ENCODE results near the gene OR6J1.

DNA sequence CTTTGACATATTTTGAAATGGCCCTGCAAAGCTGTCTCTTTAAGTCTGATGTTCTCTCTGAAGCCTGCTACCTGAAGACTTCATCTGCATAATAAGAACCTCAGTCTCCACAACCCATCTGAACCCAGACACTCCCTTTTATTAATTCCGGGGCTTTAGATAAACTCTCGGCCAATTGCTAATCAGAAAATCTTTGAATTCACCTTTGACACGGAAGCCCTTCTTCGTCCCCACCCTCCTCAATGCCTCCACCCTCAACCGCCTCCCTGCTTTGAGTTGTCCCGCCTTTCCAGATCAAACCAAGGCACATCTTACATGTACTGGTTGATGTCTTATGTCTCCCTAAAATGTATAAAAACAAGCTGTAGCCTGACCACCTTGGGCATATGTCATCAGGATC, 17.6 kb downstream of the OR6J1 start:
- TF ChIP-seq CTCF (conservative IDR thresholded peaks at IDR 0.05; ENCODE audit: low read depth, low read length) (no peak), EZH2 (IDR thresholded peaks at IDR 0.05; ENCODE audit: borderline replicate concordance, low read depth, low read length, poor library complexity, severe bottlenecking) (no peak)

All from A673 (cell line).